ENCODE data around the gene HAPSTR1.
"Not testable (repeated sequence)": the region's sequence is repeated elsewhere in the genome, so short reads cannot be mapped to it uniquely, and the experiment has no call there.

Gene HAPSTR1

DNA sequence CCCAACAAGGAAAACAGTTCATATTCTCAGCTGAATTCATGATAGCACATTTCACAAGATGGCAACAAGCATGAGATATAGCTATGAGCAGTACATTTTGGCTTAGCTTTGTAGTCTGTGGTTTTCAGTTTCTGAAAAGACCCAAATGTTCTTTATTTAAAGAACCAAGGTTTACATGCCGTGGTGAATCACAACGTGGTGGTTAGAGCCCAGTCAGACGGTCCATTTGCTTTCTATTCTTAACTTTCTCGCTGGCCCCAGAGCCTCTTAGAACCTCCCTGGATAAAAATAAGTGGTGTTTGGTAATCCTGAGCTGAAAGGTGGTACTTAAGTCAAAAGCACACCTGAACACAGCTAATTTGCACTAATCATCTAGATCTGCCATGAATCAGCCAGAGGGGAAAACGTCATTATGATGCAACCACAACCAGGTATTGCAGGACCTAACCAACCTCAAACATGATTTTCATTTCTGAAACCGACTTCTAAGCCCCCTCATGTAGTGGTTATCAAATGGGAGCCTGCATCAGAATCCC is 18.6 kb upstream of the HAPSTR1 start:
- DNase-seq, result peak; percentile 9

DNA sequence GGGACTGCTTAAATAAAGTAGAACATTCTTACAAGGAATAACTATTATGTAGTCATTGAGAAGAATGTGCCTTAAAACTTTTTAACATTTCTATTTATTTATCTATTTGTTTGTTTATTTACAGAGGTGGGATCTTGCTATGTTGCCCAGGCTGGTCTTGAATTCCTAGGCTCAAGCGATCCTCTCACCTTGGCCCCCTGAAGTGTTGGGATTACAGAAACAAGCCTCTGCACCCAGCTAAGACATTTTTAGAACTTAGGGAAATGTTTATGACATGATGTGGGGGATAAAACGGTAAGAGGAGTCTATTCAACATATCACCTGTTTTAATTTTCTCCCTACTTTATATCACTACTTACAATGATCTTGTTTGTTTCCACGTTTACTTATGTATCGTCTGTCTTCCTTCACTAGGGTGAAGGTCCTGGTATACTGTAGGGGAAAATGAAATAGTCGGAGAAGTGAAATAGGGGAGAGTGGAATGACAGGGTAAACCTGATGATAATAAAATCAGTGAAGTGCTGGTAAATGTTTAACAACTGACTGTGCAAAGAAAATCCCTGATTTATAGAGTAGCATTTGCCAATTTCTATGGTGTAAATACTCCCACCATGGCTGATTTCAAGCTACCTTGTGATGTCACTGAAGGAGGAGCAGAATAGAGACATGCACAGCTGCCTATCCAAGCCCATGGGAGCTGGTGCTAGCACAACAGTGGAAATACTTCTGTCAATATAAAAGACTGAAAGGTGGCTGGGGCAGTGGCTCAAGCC is 16.0 kb upstream of the HAPSTR1 start:
- DNase-seq, result no peak

DNA sequence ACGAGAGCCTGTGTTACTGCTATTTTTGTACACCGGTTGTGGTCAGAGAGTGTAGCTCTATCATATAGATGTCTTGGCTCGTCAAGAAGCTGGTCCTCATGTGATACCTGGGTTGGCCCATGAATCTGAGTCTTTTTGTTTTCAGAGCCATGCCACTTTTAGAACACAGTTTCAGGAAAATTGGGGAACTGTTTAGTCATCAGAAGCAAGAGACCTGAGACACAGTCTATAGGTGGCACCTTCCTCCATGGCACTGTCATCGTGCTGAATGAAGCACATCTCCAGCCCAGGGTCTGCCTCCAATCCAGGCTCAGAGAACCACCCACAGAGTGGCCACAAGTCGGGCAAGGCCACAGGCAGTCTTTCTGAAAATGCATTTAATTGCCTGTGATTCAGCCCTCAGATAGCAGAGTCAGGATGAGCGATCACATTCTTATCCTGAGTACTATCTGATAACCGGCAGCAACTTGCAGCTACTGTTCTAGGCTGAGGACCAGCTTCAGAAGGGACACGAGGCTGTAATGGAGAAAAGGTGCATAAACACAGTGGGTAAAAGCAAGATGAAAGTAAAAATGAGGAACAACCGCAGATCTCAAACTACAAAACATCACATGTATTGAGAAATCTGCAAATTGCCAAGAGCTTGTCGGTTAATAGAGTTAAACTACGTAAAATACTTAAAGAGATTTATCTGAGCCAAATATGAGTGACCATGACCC is 14.2 kb upstream of the HAPSTR1 start:
- no peak for DNase-seq

DNA sequence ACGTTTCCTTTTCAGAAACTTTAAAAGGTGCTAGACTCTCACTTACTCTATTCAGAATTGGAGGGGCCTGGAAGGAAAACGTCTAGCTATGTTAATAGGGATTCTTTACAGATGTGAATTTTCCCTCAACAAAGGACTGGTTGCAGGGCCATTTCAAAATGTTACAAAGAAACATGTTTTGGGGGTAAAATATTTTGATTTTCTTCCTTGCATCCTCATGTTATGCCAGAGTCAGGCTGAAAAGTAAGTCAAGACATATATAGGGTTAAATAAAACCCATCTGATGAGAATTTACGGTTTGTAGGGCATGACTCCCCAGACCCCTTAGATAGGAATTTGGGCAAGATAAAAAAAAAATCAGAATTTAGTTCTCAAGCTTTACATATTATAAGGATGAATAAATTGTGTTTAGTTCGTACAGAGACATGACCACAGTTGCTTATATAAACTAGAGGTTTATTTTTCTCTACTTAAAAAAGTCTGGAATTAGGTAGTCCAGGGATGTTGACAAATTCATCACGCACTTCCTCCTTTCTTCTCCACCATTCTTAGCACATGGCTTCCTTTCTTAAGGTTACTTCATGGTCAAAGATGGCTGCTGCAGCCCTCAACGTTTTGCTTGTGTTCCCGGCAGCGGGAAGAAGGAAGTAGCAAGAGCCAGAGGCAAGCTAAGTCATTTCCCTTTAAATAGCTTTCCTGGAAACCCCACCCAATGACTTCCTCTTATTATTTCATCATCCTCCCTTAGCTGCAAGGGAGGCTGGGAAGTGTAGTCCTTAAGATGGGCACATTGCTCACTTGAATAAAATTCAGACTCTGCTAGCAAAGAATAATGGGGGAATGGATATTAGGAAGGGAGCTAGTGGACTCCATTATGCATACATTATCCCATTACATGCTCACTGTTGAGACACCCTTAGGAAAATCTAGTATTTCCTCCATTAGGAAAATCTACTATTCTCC is 12.7 kb upstream of the HAPSTR1 start:
- not testable (repeated sequence) for DNase-seq

DNA sequence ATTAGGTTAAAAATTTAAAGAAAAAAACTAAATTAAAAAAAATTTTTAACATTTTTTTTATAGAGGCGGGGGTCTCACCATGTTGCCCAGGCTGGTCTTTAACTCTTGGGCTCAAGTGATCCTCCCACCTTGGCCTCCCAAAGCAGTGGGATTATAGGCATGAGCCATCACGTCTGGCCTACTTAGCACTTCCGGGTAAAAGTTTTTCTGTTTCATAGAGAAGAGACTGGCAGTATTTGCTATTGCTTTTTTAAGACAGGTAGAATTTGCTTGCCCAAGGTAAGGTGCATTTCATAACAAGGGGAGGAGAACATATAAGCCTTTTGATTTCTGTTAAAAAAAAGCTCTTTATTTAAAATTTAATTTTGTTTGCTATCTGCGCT is 12.0 kb upstream of the HAPSTR1 start:
- no peak for DNase-seq

DNA sequence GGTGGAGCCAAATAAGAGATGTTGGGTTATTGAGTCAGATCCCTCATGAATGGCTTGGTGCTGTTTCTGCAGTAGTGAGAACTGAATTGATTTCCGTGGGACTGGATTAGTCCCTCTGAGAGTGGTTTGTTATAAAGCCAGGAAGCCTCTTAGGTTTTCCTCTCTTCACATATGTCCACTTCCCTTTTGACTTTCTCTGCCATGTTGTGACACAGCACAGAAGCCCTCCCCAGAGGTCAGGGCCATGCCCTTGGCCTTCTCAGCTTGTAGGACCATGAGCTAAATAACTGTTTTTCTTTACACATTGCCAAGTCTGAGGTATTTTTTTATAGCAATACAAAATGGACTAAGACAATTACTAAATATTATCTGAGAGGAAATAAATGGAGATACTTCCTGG is 10.3 kb upstream of the HAPSTR1 start:
- no peak for DNase-seq

DNA sequence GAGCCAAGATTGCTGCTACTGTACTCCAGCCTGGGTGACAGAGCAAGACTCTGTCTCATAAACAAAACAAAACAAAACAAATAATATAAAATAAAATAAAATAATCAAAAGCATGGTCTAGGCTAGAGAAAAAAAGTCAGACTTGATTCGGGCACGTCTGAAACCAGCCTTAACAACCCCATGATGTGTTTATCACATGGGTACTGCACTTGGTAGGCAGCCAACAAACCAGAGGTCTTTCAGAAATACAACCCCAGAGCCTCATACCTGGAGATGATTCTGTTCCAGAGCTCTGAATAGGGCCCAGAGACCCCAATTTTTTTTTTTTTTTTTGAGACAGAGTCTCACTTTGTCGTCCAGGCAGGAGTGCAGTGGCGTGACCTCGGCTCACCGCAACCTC is 9.6 kb upstream of the HAPSTR1 start:
- no peak for DNase-seq

GRCh38 chr16:9082422-9082821 is 9.0 kb upstream of the HAPSTR1 start:
- DNase-seq, result no peak

- not testable (repeated sequence) for DNase-seq
Measured at GRCh38 chr16:9087733-9088132, 3.7 kb upstream of the HAPSTR1 start.

DNA sequence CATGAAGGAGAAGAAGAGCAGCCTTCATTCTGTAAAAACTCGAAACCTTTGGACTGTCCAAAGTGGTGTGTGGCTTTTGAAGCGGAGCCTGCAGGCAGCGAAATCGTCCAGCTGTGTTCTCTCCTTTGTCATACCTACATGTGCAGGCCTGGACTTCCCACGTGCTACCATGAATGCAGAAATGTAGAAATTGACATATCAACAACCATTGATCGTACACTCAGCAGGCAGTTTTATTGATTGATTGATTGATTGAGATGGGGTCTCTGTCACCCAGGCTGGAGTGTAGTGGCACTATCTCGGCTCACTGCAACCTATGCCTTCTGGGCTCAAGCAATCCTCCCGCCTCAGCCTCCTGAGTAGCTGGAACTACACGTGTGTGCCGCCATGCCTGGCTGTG is 2.6 kb upstream of the HAPSTR1 start:
- no peak for DNase-seq

- no peak for DNase-seq
Measured at GRCh38 chr16:9089660-9090059, 1.8 kb upstream of the HAPSTR1 start.

- no peak for DNase-seq
Measured at GRCh38 chr16:9090101-9090959, 1.1 kb upstream of the HAPSTR1 start.

- DNase-seq, result peak; percentile 8
Measured at GRCh38 chr16:9091867-9092281, 430 bp downstream of the HAPSTR1 start.

DNA sequence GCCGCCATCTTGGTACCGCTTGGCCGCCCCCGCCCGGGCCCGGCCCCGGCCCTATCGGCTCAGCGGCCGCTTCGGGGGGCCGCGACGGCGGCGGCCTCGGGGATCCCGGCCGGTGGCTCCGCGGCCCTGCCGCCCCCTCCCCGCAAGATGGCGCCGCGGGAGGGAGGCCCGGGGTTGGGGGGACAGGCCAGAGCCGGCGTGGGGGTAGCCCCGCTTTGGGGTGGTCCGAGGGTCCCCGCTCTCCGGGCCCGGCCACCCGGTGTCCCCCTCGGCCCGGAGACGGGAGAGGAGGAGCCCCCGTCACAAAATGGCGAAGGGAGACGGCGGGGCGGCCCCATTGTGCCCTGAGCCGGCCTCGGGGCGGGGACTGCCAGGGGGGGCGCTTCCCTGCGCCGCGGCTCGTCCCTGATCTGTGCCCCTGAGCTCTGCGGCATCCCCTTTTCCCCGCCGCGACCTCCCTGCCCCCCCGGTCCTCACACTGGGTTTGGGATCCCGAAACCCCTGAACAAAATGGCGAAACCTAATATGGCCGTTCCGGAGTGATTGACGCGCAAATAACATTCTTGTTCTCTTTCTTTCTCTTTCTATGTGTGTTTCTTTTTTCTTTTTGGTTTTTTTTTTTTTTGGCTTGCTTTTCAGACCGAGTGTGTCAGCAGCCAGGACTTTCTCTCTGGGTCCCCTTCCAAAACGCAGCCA is 986 bp downstream of the HAPSTR1 start:
- DNase-seq, result peak; percentile 49

DNA sequence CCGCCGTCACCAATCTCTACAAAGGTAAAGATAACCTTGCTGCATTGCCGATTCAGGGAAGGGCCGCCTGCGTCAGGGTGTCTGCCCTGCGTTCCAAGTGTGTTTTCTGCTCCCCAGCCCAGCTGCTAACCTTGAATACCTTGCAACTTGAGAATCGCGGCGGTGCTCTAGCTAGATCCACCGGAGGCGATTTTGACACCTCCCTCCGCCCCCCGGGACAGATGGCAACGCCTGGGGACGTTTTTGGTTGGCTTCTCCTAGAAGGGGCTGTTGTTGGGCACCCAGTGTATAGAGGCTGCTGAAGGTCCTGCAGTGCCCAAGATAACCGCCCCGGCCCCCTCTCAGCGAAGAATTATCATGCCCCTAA is 1.5 kb downstream of the HAPSTR1 start:
- peak; percentile 49 for DNase-seq

- DNase-seq, result no peak
Measured at GRCh38 chr16:9094011-9094846, 2.8 kb downstream of the HAPSTR1 start.

- DNase-seq, result no peak
Measured at GRCh38 chr16:9095171-9095570, 3.7 kb downstream of the HAPSTR1 start.

DNA sequence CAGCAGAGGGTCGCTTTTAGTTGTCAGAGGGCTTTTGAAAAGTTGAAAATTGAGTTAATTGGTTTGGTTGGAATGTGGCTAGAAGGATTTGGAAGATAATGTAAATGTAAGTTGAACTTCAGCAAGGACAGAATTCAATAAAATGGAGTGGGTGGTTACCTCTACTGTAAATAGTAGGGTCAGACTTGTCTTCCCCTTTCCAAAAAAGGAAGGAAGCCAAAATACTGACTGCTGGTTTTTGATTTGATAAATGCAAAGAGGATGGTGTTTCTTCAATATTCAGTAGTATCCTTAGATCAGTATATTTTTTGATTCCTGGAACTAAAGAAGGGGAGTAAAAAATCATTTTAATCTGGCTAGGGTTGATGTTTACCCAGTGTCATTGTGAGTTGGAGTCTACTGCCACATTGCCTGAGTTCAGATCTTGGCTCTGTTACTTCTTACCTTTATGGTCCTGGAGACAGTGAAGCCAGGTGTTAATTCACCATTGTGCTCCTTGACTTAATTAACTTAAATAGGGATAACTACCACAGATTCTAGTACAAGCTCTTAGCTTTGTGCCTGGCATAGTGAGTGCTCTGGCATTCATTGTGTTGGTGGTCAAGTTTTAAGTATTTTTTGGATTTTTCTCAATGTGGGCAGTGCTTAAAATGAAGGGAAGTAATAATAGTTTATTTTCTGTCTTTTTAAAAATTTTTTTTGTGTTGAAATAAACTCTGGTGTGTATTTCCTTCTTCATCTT is 4.4 kb downstream of the HAPSTR1 start:
- no peak for DNase-seq

GRCh38 chr16:9096416-9096952 is 5.0 kb downstream of the HAPSTR1 start:
- no peak for DNase-seq
